SK-N-SH (cell line): ENCODE data around the gene GAS7. TPM values are rescaled to one million over a fixed set of nuclear protein-coding genes. Genes with fewer than 3 reads are reported as not detected.

Experiments
- CTCF ChIA-PET: fragments of 300-600, 350-600 bp; formaldehyde crosslinking; extraction: SDS; loops from one replicate; lab custom pipeline; 2021; lab: Yijun Ruan, JAX
- POLR2A ChIA-PET: fragments of 350-600 bp; sonication (Branson Sonifier 250); formaldehyde crosslinking; extraction: SDS; loops from one replicate; lab custom pipeline; 2020; ENCODE audit warnings: antibody characterized with exemption, inconsistent platforms; lab: Yijun Ruan, JAX
- DNase-seq: peaks from one replicate; pipeline ENCODE4 v3.0.0; 2012
- H2AFZ ChIP-seq: fragments of 200-600 bp; sonication (generic); 2 replicates; pipeline ENCODE4 v1.8.1; 2016; ENCODE audit warnings: antibody characterized with exemption, mild to moderate bottlenecking, low read depth
- H3F3A ChIP-seq: fragments of 200-600 bp; sonication (generic); replicated peaks from 2 replicates; pipeline ENCODE3; 2016; ENCODE audit warnings: antibody characterized with exemption, mild to moderate bottlenecking; ENCODE audit not compliant: insufficient read depth
- H3K27ac ChIP-seq, 2 experiments: fragments of 200-500 bp in 1 of 2; fragments of 200-600 bp in 1 of 2; sonication (Bioruptor generic) in 1 of 2; sonication (generic), shearing (Covaris generic) in 1 of 2; 2 replicates each; pipeline versions ENCODE4 v1.5.1 to v1.6.1; 2014 to 2016; ENCODE audit warnings: low read depth in 2 of 2, inconsistent platforms in 1 of 2, low read length in 1 of 2, mild to moderate bottlenecking in 1 of 2, mixed read lengths in 1 of 2
- H3K27me3 ChIP-seq: fragments of 200-600 bp; sonication (generic), shearing (Covaris generic); 2 replicates; pipeline ENCODE4 v1.6.1; 2016; ENCODE audit warnings: mixed run types; ENCODE audit not compliant: insufficient read depth
- H3K36me3 ChIP-seq, 2 experiments: fragments of 200-500 bp in 1 of 2; fragments of 200-600 bp in 1 of 2; sonication (Bioruptor generic) in 1 of 2; sonication (generic) in 1 of 2; replicated peaks in 1 of 2; 2 replicates each; pipeline versions ENCODE3 to v1.5.1; 2014 to 2016; ENCODE audit warnings: low read length in 1 of 2, mild to moderate bottlenecking in 1 of 2; ENCODE audit not compliant: insufficient read depth in 2 of 2, control insufficient read depth in 1 of 2
- H3K4me1 ChIP-seq, 2 experiments: fragments of 200-500 bp in 1 of 2; fragments of 200-600 bp in 1 of 2; sonication (Bioruptor generic) in 1 of 2; sonication (generic), shearing (Covaris generic) in 1 of 2; 2 replicates each; pipeline versions ENCODE4 v1.5.1 to v1.6.1; 2014 to 2016; ENCODE audit warnings: low read depth in 1 of 2, low read length in 1 of 2, mixed run types in 1 of 2; ENCODE audit not compliant: insufficient read depth in 2 of 2, control insufficient read depth in 1 of 2
- H3K4me2 ChIP-seq: fragments of 200-600 bp; sonication (generic), shearing (Covaris generic); 2 replicates; pipeline ENCODE4 v1.6.1; 2017; ENCODE audit warnings: mixed run types
- H3K4me3 ChIP-seq, 2 experiments: fragments of 200-500 bp in 1 of 2; fragments of 200-600 bp in 1 of 2; sonication (Bioruptor generic) in 1 of 2; sonication (generic), shearing (Covaris generic) in 1 of 2; 2 replicates each; pipeline versions ENCODE4 v1.5.1 to v1.8.1; 2014 to 2016; ENCODE audit warnings: low read depth in 2 of 2, inconsistent platforms in 1 of 2, low read length in 1 of 2, mild to moderate bottlenecking in 1 of 2, mixed read lengths in 1 of 2, moderate library complexity in 1 of 2
- H3K79me2 ChIP-seq: fragments of 200-600 bp; sonication (generic); 2 replicates; pipeline ENCODE4 v1.8.1; 2017; ENCODE audit warnings: mild to moderate bottlenecking; ENCODE audit not compliant: insufficient read depth
- H3K9ac ChIP-seq: fragments of 200-600 bp; sonication (generic); 2 replicates; pipeline ENCODE4 v1.6.1; 2017; ENCODE audit warnings: mixed run types
- H3K9me2 ChIP-seq: fragments of 200-600 bp; sonication (generic); 2 replicates; pipeline ENCODE4 v1.6.1; 2017; ENCODE audit warnings: mixed run types
- H3K9me3 ChIP-seq: fragments of 200-600 bp; sonication (generic); 2 replicates; pipeline ENCODE4 v1.6.1; 2017; ENCODE audit warnings: mixed run types, mild to moderate bottlenecking, moderate library complexity
- H4K20me1 ChIP-seq: fragments of 200-600 bp; sonication (generic); 2 replicates; pipeline ENCODE4 v1.6.1; 2017; ENCODE audit warnings: mild to moderate bottlenecking, mixed run types; ENCODE audit not compliant: insufficient read depth
- CHD2 ChIP-seq: fragments of 150-350 bp; IDR thresholded peaks from 2 replicates; pipeline ENCODE4 v1.6.1; 2018; ENCODE audit warnings: low read length; ENCODE audit not compliant: partially characterized antibody
- GATA2 ChIP-seq: sonication (generic); formaldehyde crosslinking; IDR thresholded peaks from 2 replicates; pipeline ENCODE4 v1.5.0; 2020; ENCODE audit warnings: mild to moderate bottlenecking, missing genetic modification reagents
- MEF2A ChIP-seq: IDR thresholded peaks from 2 replicates; pipeline ENCODE4 v1.4.0; 2012; ENCODE audit warnings: low read depth, borderline replicate concordance
- NFIC ChIP-seq: IDR thresholded peaks from 2 replicates; pipeline ENCODE4 v1.4.0; 2012; ENCODE audit warnings: borderline replicate concordance
- NRF1 ChIP-seq: IDR thresholded peaks from 2 replicates; pipeline ENCODE4 v1.6.1; 2012; ENCODE audit warnings: low read depth, mild to moderate bottlenecking, low read length
- RCOR1 ChIP-seq: fragments of 150-350 bp; IDR thresholded peaks from 2 replicates; pipeline ENCODE4 v1.6.1; 2017; ENCODE audit warnings: antibody characterized with exemption, low read length
- RXRA ChIP-seq: IDR thresholded peaks from 2 replicates; pipeline ENCODE4 v1.4.0; 2012; ENCODE audit warnings: low read depth, mild to moderate bottlenecking, borderline replicate concordance
- YY1 ChIP-seq: IDR thresholded peaks from 2 replicates; pipeline ENCODE4 v1.4.0; 2012; ENCODE audit warnings: low read depth, mild to moderate bottlenecking
- WGBS: methylation state at CpG from one replicate; pipeline ENCODE4 v1.1.6; 2017; ENCODE audit warnings: low lambda C conversion rate; 5-methylcytosine and 5-hydroxymethylcytosine counted together
- polyA plus RNA-seq, 3 experiments: library from polyadenylated mRNA; depleted of rRNA; stranded (reverse); fragments of >200 nt; gene quantifications; 2 replicates each; pipeline ENCODE4 v1.2.3, GENCODE V29; 2012
- TF ChIP-seq, protein P1 (sequence below): fragments of 200-600 bp; sonication (generic); IDR thresholded peaks from 2 replicates; pipeline ENCODE4 v1.6.1; 2017; ENCODE audit warnings: antibody characterized with exemption, mild to moderate bottlenecking, moderate library complexity

GAS7 gene
- polyA plus RNA-seq, 1 of the 3 experiments (the other 2 are of a cell fraction) = 0.12 TPM

- 27% methylated on average over 6 of the region's 8 CpGs for WGBS
- TF ChIP-seq MEF2A (no peak), YY1 (no peak), CHD2 (no peak), RCOR1 (no peak), NFIC (no peak)
- TF ChIP-seq, protein P1, sequence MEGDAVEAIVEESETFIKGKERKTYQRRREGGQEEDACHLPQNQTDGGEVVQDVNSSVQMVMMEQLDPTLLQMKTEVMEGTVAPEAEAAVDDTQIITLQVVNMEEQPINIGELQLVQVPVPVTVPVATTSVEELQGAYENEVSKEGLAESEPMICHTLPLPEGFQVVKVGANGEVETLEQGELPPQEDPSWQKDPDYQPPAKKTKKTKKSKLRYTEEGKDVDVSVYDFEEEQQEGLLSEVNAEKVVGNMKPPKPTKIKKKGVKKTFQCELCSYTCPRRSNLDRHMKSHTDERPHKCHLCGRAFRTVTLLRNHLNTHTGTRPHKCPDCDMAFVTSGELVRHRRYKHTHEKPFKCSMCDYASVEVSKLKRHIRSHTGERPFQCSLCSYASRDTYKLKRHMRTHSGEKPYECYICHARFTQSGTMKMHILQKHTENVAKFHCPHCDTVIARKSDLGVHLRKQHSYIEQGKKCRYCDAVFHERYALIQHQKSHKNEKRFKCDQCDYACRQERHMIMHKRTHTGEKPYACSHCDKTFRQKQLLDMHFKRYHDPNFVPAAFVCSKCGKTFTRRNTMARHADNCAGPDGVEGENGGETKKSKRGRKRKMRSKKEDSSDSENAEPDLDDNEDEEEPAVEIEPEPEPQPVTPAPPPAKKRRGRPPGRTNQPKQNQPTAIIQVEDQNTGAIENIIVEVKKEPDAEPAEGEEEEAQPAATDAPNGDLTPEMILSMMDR = no peak
- no peaks in the 10 kb centered on the region for H4K20me1 ChIP-seq
- H3K27me3 ChIP-seq = peaks cover 8% of the 10 kb centered on the region; the same call in 1 of the 2 replicates
- no peaks in the 10 kb centered on the region for H3K36me3 ChIP-seq
- no peak overlapping the region for H3K4me2 ChIP-seq
- H2AFZ ChIP-seq = no peak overlapping the region
- no peaks in the 10 kb centered on the region for H3K79me2 ChIP-seq
- no peaks in the 10 kb centered on the region for H3F3A ChIP-seq
- ChIA-PET CTCF (no interaction called here), POLR2A (no interaction called here)
- no peak overlapping the region for H3K4me3 ChIP-seq
- H3K9ac ChIP-seq = no peak overlapping the region
- no peak overlapping the region for H3K27ac ChIP-seq
- no peak for DNase-seq
- peaks cover 0 to 11% of the 10 kb centered on the region in 2 experiments; a peak in 2 of 4 replicates for H3K4me1 ChIP-seq
- H3K9me3 ChIP-seq = no peaks in the 10 kb centered on the region
- no peaks in the 10 kb centered on the region for H3K9me2 ChIP-seq
Observed at GRCh38 chr17:10119203-10120108, 79.0 kb downstream of the GAS7 start.

DNA sequence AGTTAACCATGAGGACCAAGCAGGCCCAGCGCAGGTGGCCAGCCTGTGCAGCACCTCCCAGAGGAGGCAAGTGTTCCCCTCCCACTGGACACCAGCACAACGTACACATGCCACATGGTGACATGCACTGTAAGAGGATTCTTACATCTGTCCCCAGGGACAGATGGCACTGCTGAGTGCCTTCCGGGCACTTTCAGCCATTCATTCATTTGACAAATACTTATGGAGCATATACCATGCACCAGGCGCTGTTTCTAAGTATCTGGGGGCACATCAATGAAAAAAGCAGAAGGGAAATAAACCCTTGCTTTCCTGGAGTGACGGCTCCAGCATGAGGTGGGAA, 79.6 kb downstream of the GAS7 start:
- H3K36me3 ChIP-seq = no peaks in the 10 kb centered on the region
- no peak overlapping the region for H3K4me3 ChIP-seq
- no peak for DNase-seq
- no peak overlapping the region for H3K27ac ChIP-seq
- H3K4me2 ChIP-seq = no peak overlapping the region
- CTCF ChIA-PET = no interaction called here
- no peaks in the 10 kb centered on the region for H3K9me3 ChIP-seq
- H3K9me2 ChIP-seq = no peaks in the 10 kb centered on the region
- peaks cover 8% of the 10 kb centered on the region; the same call in 1 of the 2 replicates for H3K27me3 ChIP-seq
- H3K79me2 ChIP-seq = no peaks in the 10 kb centered on the region
- TF ChIP-seq, protein P1 = no peak
- no peak for TF ChIP-seq RCOR1
- TF ChIP-seq GATA2 = no peak
- TF ChIP-seq RXRA = no peak
- no peak for TF ChIP-seq NRF1
- TF ChIP-seq, all 33 proteins: peak for 0
- Histone ChIP-seq H2AFZ (no peak overlapping the region), H4K20me1 (no peaks in the 10 kb centered on the region), H3K9ac (no peak overlapping the region), H3K4me1 (peaks cover 0 to 16% of the 10 kb centered on the region in 2 experiments; a peak in 2 of 4 replicates), H3F3A (no peaks in the 10 kb centered on the region)
- 40% methylated on average over 5 of the region's 5 CpGs for WGBS
- POLR2A ChIA-PET = no interaction called here
